ENCODE results near the gene SLC4A5.
"Not testable (repeated sequence)": the region's sequence is repeated elsewhere in the genome, so short reads cannot be mapped to it uniquely, and the experiment has no call there.

SLC4A5 gene

DNA sequence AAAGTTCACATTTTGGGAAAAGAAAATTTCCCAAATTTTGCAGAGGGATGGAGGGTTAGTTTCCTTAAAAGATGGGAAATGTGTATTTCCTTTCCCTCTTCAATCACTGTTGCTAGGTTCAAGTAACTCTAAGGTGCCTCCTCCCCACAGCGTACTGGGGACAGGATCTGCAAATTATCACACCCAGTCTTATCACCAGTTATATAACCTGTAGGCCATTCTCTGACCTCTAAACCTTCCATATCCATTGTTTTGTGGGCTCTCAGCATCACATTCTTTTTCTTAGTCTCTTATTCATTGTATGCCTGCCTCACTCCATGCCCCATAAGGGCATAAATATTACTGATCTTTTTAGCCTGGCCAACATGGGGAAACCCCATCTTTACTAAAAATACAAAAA is 148.4 kb downstream of the SLC4A5 start:
- no peak for DNase-seq (ENCODE audit: low spot score)
- ChIA-PET POLR2A (ENCODE audit: low non-redundant PET) (no interaction called here), CTCF (no interaction called here)
- TF ChIP-seq, protein P1, sequence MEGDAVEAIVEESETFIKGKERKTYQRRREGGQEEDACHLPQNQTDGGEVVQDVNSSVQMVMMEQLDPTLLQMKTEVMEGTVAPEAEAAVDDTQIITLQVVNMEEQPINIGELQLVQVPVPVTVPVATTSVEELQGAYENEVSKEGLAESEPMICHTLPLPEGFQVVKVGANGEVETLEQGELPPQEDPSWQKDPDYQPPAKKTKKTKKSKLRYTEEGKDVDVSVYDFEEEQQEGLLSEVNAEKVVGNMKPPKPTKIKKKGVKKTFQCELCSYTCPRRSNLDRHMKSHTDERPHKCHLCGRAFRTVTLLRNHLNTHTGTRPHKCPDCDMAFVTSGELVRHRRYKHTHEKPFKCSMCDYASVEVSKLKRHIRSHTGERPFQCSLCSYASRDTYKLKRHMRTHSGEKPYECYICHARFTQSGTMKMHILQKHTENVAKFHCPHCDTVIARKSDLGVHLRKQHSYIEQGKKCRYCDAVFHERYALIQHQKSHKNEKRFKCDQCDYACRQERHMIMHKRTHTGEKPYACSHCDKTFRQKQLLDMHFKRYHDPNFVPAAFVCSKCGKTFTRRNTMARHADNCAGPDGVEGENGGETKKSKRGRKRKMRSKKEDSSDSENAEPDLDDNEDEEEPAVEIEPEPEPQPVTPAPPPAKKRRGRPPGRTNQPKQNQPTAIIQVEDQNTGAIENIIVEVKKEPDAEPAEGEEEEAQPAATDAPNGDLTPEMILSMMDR (conservative IDR thresholded peaks at IDR 0.05; ENCODE audit: low read depth) = no peak
- no peak overlapping the region for H3K27ac ChIP-seq

DNA sequence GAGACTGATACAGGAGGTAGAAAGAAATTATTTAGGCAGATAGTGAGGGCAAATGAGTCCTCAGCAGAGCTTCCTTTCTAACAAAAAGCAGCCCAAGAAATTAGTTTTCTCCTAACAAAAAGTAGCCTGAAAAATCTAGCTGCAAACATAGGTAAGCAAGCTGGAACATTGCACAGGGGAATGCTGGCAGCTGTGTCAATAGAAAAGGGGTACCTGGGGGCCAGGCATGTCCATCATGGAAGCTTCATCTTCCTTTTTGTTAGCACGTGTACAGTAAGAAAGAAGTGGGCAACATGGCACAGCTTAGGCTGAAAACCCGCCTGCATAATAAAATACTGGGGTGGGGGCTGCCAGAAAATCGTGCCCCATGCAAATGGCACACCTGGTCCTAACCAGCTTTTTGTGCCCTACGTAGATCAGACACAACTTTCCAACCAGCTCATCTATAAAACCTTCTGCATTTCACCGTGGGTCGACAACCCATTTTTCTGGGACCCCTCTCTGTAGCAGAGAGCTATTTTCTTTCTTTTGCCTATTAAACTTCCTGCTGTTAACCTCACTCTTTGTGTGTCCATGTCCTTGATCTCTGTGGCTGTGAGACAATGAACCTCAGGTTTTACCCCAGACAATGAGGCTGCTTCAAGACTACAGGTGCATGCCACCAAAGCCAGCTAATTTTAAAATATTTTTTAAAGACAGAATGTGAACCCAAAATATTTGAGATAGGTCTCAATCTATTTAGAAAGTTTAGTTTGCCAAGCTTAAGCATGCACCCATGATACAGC is 151.4 kb downstream of the SLC4A5 start:
- CTCF ChIA-PET = interaction anchor here (0.8 kb wide), 1 partner anchor 30 kb away, joined by 3 read pairs; no protein-coding TSS in a partner anchor
- H3K27ac ChIP-seq = no peak overlapping the region
- TF ChIP-seq, protein P1 (conservative IDR thresholded peaks at IDR 0.05; ENCODE audit: low read depth) = no peak
- POLR2A ChIA-PET (ENCODE audit: low non-redundant PET) = interaction anchor here (1.3 kb wide), 1 partner anchor 13 kb away, joined by 3 read pairs; the partner anchor contains the start of gene MOB1A
- DNase-seq (ENCODE audit: low spot score) = no peak

DNA sequence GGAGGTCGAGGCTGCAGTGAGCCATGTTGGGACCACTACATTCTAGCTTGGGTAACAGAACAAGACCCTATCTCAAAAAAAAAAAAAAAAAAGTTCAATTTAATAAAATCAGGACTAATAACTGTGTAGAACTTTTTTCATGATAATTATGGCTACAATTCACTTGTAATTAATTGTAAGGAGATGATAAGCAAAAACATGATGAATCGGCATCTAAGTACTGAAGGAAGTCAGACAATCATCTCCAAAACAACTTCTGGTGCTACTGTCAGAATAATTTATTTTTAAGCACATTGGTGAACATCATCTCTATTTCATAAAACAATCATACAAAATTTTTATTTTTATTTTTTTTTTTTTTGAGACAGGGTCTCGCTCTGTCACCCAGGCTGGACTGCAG is 154.5 kb downstream of the SLC4A5 start:
- peak overlapping the region; percentile 75 for H3K27ac ChIP-seq
- TF ChIP-seq, protein P1 (conservative IDR thresholded peaks at IDR 0.05; ENCODE audit: low read depth) = no peak
- no peak for DNase-seq (ENCODE audit: low spot score)
- ChIA-PET POLR2A (ENCODE audit: low non-redundant PET) (interaction anchor here (0.6 to 1.0 kb wide), 4 partner anchors 8 to 84 kb away, joined by 3 to 10 read pairs (median 4); partner anchors contain the start of genes MOB1A and MTHFD2), CTCF (interaction anchor here (0.5 to 1.2 kb wide), 5 partner anchors 9 to 33 kb away, joined by 3 to 5 read pairs (median 3); partner anchors contain the start of genes MOB1A and MTHFD2)

DNA sequence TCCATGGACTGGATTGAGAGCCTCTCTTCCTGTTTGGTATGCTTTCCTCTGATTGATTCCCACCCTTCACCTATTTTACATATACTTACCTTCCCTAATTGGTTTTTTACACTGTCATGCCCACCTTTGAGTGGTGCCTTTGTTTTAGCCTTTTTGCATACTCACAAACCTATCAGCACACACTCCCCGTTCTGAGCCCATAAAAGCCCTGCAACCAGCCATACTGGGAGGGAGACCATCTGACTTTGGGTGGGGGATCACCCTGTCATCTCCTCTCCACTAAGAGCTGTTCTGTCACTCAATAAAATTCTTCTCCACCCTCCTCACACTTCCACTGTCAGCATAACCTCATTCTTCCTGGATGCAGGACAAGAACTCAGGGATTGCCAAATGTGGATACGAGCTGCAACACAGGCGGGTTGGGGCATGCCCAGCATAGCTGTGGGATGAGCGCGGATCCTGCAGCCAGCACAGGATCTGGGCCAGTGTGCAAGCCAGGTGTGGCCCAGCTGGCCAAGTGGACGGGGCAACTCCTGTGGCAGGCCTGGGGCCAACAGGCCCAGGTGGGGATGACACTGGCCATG is 155.1 kb downstream of the SLC4A5 start:
- CTCF ChIA-PET = interaction anchor here (0.5 to 1.0 kb wide), 4 partner anchors 9 to 34 kb away, joined by 3 to 5 read pairs (median 3); partner anchors contain the start of gene MOB1A

DNA sequence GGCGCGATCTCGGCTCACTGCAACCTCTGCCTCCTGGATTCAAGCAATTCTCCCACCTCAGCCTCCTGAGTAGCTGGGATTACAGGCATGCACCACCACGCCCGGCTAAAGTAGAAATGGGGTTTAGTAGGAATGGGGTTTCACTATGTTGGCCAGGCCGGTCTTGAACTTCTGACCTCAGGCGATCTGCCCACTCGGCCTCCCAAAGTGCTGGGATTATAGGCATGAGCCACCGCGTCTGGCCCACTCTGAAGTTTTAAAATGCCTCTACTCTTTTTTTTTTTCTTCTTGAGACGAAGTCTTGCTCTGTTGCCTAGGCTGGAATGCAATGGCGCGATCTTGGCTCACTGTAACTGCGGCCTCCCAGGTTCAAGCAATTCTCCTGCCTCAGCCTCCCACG is 156.5 kb downstream of the SLC4A5 start:
- peak overlapping the region; percentile 19 for H3K27ac ChIP-seq
- DNase-seq (ENCODE audit: low spot score); POLR2A ChIA-PET (ENCODE audit: low non-redundant PET); CTCF ChIA-PET: not testable (repeated sequence)

More for the DNA sequence above, 155.1 kb downstream of the SLC4A5 start:
- POLR2A ChIA-PET (ENCODE audit: low non-redundant PET) = interaction anchor here (0.6 to 1.0 kb wide), 4 partner anchors 9 to 84 kb away, joined by 3 to 10 read pairs (median 4); partner anchors contain the start of genes MOB1A and MTHFD2
- peak overlapping the region; percentile 75 for H3K27ac ChIP-seq
- DNase-seq (ENCODE audit: low spot score) = peak; percentile 83
- TF ChIP-seq, protein P1 (conservative IDR thresholded peaks at IDR 0.05; ENCODE audit: low read depth) = no peak

DNA sequence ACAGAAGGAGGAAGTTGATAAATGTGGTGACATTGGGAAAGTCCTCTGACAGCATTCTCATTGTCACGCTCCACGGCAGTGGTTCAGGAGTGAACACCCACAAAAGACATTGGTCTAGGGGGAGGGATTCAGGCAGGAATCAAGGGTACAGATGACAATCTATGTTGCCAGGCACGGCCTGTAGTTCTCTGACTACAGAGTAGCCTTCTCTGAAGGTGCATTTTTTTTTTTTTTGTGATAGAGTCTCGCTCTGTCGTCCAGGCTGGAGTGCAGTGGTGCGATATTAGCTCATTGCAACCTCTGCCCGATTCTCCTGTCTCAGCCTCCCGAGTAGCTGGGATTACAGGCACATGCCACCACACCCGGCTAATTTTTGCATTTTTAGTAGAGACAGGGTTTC is 157.2 kb downstream of the SLC4A5 start:
- DNase-seq (ENCODE audit: low spot score) = no peak
- H3K27ac ChIP-seq = peak overlapping the region; percentile 19
- CTCF ChIA-PET = no interaction called here
- POLR2A ChIA-PET (ENCODE audit: low non-redundant PET) = no interaction called here
- TF ChIP-seq, protein P1 (conservative IDR thresholded peaks at IDR 0.05; ENCODE audit: low read depth) = no peak
